NOMO-1 (cell line): ENCODE results near the gene SLAIN2.

Experiments used
- DNase-seq, 2 experiments: peaks; one replicate each; lab custom pipeline; 2025; ENCODE audit not compliant: unreplicated experiment in 2 of 2; lab: John Stamatoyannopoulos, UW

The SLAIN2 gene

DNA sequence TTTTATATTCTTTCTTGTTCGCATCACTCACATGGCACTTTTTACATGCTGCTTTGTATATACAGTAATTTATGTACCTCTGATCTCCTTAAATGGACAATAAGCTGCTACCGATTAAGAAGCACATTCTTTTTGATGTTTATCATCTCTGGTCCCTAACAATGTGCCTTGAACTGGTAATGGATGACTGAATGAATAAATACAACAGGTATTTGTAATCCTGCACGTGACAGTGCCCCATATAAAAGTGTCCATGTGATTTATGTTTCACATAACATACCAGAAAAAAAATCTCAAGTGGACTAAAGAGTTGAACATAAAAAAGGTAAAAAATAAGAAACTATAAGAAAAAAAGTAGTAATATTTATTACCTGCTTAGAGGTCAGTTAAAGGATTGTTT is 7.7 kb upstream of the SLAIN2 start:
- no peak for DNase-seq

DNA sequence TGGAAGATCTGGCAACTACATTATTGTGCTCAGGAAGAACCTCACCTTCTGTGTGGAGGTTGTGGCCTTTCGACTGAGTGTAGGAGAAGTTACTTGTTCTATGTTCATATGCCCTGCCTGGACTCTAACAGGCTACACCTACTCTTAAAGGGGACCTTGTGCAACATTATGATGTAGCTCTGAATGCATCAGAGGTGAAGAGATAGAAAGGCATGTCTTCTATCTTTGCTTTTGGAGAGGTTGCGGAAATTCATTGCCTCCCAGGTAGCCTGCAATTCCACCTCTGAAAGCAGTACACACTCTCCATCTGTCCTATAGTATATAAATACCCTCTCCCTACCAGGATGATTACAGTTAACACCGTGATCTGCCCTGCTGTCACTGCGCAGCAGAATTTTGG is 7.1 kb upstream of the SLAIN2 start:
- no peak for DNase-seq

- DNase-seq, result no peak
Observed at GRCh38 chr4:48334900-48335384, 6.4 kb upstream of the SLAIN2 start.

GRCh38 chr4:48336146-48336870 is 5.0 kb upstream of the SLAIN2 start:
- DNase-seq, result no peak

- peak in 1 of 2 experiments; percentile 60 for DNase-seq
Observed at GRCh38 chr4:48337731-48338130, 3.6 kb upstream of the SLAIN2 start.

DNA sequence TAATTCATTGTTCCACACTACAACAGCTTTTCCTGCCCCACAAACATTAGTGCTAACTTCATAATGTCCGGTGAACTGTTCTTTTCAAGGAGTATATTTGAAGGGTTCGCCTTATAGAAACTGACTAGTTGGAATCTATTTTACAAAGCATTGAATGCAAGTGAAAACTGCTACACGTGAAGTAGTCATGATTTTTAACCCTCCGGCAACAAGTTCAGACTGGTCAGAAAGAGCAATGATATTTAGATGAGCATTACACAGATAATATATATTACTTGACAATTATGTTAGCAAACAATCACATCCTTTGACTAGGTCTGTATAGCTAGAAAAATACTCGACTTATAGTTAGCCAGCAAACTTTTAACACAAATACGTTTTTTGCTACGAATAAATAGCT is 1.7 kb upstream of the SLAIN2 start:
- no peak for DNase-seq

GRCh38 chr4:48340276-48340964 is 909 bp upstream of the SLAIN2 start:
- DNase-seq, result peak; percentile 27 to 76

DNA sequence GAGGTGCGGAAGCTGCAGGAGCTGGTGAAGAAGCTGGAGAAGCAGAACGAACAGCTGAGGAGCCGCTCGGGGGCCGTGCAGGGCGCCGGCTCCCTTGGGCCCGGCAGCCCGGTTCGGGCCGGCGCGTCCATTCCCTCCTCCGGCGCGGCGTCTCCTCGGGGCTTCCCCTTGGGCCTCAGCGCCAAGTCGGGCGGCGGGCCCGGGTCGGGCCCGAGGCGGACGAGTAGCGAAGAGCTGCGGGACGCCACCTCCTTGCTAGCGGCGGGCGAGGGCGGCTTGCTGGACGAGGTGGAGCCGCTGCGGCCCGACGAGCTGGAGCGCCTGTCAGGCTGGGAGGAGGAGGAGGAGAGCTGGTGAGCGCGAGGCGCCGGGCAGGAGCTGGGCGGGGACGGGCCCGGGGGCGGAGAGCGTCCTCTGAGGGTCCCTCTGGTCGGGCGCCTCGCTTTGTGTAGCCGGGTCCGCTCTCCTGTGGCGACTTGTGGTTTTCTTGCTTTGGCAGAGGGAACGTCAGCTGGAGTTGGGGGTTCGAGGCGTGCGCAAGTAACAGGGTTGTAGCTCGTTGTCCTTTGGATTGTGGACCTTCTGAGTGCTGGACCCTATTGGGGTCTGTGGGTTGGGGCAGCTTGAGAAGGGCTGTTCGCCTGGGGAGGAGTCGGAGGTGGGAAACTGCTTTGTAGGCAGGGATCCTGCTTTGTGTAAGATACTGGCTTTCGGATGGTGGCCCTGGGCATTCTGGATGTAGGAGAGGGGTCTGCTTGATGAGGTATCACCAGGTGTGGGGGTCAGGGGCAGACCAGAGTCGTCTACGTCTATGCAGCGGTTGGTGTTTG is 662 bp downstream of the SLAIN2 start:
- DNase-seq, result peak in 1 of 2 experiments; percentile 12

DNA sequence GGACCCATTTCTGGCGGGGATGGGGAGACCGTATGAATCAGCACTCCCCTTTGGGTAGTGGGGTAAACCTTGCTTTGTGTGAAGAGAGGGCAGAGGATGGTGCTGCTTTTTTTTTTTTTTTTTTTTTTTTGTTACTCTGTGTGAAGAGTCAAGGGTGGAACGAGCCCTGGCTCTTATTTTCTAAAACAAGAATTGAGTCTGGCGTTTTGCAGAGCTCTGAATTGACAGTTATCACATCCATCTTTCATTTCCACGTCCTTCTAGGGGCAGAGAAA is 1.2 kb downstream of the SLAIN2 start:
- DNase-seq, result no peak

GRCh38 chr4:48343035-48343434 is 1.7 kb downstream of the SLAIN2 start:
- DNase-seq, result no peak

GRCh38 chr4:48343551-48343950 is 2.2 kb downstream of the SLAIN2 start:
- DNase-seq, result no peak

DNA sequence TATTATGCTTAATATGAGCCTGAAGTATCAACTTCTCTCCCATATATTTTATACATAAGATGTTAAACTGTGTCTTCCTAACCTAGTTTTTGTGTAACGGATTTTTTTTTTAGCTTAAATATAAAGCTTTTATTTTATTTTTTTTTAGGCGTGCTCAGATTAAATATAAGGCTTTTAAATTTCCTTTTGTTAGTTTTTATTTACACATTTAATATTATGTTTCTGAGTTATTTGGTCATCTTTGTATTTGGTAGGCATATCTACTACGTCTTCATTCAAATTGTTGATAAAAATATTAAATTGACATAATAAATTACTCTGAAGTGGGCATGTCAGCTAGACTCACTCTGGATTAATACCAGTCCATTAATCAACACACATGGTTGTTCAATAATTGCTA is 4.2 kb downstream of the SLAIN2 start:
- no peak for DNase-seq

GRCh38 chr4:48346594-48346993 is 5.3 kb downstream of the SLAIN2 start:
- no peak for DNase-seq

GRCh38 chr4:48347282-48347921 is 6.1 kb downstream of the SLAIN2 start:
- no peak for DNase-seq

DNA sequence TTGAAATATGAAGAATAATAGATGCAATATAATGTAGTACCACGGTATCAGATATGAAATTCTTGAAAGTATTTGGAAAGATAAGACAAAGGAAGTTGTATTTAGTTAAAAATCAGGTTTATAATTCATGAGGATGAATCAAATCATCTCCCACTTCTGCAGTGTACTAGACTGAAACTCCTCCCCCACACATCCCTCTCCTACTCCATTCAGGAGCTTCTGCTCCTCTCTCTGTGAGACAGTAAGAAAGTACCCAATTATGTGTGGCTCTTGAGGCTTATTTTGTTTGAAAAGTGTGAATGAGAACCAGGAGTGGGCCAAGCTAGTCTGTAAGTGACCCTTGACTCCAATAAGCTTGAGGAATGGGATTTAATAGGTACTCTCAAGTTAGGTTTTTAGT is 9.5 kb downstream of the SLAIN2 start:
- DNase-seq, result no peak

- DNase-seq, result no peak
Observed at GRCh38 chr4:48352793-48353192, 11.5 kb downstream of the SLAIN2 start.

- no peak for DNase-seq
Observed at GRCh38 chr4:48356355-48356754, 15.0 kb downstream of the SLAIN2 start.

GRCh38 chr4:48360285-48361011 is 19.1 kb downstream of the SLAIN2 start:
- no peak for DNase-seq

DNA sequence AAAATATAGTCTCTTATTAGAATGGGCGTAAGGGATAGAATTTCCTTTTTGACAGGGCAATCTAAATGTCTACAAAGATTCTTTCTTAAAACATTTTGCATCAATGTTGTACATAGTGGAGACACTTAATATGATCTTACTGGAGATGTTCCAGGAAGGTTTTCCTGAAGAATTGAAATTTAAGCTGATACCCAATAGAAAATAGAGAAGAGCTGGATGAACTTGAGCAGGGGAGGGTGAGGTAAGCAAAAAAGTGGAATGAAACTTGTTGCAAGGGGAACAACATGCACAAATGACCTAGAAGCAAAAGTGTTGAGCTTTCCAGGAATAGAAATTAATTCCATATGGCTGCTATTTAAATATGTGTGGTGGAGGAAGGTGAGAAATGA is 19.7 kb downstream of the SLAIN2 start:
- DNase-seq, result no peak

DNA sequence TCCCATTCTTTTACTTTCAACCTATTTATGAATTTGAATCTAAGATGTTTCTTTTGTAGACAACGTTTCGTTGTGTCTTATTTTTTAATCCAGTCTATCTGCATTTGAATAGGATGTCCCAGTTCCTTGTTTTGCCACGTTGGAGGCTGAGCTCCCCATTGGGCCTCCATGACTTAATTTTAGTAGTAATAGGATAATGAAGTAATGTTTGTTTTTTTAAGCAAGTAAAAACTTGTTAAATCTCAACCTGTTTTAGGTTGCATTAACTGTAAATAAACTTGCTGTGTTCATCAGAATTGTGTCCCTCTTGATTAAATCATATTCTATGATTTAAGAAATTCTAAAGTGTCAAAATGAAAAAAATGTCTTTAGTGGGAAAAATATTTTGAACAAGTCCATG is 25.3 kb downstream of the SLAIN2 start:
- DNase-seq, result no peak

- DNase-seq, result no peak
Observed at GRCh38 chr4:48367016-48367415, 25.7 kb downstream of the SLAIN2 start.
